RPMI7951 (cell line): Measurements from ENCODE around the gene ZNF274. TPM values are rescaled to one million over a fixed set of nuclear protein-coding genes. Genes with fewer than 3 reads are reported as not detected.
"Not testable (repeated sequence)": the region's sequence is repeated elsewhere in the genome, so short reads cannot be mapped to it uniquely, and the experiment has no call there.

ENCODE experiments used
- DNase-seq: peaks from one replicate; pipeline ENCODE4 v3.0.0-alpha.2; 2012; ENCODE audit warnings: low read depth
- total RNA-seq: library from RNA; depleted of rRNA; stranded (reverse); fragments of >200 nt; shearing (Covaris generic); gene quantifications from 2 replicates; pipeline ENCODE4 v1.2.3, GENCODE V29; 2014; rRNA removed

ZNF274 gene
- total RNA-seq, 1 experiment from 2014 or later, result 22.7 TPM

GRCh38 chr19:58212336-58213074 lies 29.6 kb downstream of the ZNF274 start:
- no peak for DNase-seq

DNA sequence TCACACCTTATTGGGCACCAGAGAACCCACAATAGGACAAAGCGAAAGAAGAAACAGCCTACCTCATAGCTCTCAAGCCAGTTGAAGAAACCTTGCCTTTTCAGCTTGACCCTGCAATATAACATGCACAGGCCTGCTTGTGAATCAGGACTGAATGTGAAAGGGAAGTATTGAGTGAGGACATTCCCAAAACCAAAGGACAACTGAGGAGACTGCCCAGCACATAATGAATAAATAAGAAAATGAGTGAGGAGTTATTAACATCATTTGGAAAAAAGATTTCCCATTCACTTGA lies 30.2 kb downstream of the ZNF274 start:
- no peak for DNase-seq

DNA sequence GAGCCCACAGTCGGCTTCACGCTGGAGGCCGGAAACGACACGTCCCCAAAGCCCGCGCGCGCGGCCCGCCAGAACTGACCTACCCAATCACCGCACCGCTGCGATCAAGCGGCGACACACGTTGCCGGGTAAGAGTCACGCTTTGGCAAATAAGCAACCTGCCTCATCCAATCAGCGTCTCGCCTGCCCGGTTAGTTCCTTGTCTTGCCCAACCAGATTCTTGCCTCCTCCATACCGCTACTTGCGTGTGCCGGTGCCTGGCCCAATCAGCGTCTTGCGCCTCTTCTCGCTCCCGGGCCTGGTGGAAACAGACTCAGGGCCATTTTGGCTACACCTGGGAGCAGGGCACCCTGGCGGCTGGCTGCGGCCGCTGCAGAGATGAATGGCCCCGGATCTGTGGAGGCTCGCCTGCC lies 34.2 kb downstream of the ZNF274 start:
- no peak for DNase-seq

GRCh38 chr19:58217607-58218391 lies 34.9 kb downstream of the ZNF274 start:
- no peak for DNase-seq

- DNase-seq, result peak; percentile 42
Measured at GRCh38 chr19:58218899-58219298, 36.0 kb downstream of the ZNF274 start.

- DNase-seq, result no peak
Measured at GRCh38 chr19:58227964-58228584, 45.2 kb downstream of the ZNF274 start.

- peak; percentile 83 for DNase-seq
Measured at GRCh38 chr19:58228585-58229254, 45.9 kb downstream of the ZNF274 start, which contains the start of gene ZNF544. Gene ZNF544 (plus strand): TSS chr19:58228914. CDS start chr19:58244024, 15,110 bp downstream.

GRCh38 chr19:58229255-58229639 lies 46.4 kb downstream of the ZNF274 start:
- peak; percentile 40 for DNase-seq

DNA sequence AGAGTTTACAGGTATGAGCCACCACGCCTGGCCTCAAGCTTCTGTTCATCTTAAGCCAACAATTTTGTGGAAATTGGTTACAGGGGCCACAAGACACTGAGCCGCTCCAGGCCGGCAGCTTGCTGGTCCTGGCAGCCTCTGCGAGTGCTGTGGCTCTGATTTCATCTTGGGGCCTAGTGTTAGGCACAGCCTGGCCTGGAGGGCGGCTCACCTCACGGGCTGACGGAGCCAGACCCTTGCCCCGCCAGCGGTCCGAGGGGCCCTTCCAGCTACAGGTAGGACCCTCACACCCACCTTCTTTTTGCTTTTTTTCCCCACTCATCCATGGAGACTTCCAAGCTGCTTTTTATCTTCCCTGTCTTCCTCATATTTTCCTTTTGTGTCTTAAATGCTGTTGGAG lies 54.5 kb downstream of the ZNF274 start:
- no peak for DNase-seq

- no peak for DNase-seq
Measured at GRCh38 chr19:58243351-58243750, 60.5 kb downstream of the ZNF274 start.

DNA sequence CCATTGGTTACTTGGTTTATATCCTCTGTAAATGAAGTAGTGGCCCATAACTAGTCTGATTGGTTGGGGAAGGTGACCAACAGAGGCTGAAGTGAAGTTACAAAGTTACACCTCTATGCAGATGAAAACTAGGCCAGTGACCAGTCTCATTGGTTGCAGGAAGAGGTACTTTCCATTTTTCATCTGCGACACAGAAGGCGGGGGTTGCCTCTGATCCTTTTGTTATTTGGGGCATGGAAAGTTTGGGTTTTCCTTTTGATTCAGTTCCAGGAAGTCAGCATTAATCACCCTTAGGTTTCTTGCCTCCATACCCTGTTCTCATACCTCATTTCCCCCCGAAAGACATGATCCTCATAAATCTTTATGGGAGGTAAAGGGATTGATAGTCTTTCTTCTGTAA lies 66.0 kb downstream of the ZNF274 start:
- no peak for DNase-seq

DNA sequence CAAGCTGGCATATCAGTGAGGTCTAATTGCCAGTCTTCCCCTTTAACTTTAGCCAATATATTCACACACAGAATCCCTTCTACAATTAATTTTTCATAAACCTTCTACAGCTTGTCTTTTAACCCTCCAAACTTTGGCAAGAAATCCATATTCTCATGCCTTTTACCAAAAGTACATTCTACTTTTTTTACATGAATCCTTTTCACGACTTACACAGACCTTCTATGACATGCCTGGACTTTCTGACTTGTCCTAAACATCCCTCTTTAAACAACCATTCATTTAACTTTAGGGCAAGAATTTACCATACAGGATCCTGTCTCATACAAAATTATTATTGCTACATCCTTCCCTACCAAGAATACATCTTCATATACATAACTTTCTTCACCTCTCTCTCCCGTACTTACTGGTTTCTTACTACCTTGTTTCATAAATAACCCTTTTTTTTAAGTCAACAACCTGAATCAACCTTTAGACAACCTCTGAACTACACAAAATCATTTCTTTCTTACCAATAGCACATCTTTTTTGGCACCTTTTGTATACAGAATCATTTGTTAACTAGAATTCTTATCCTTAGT lies 69.3 kb downstream of the ZNF274 start:
- peak; percentile 44 for DNase-seq

DNA sequence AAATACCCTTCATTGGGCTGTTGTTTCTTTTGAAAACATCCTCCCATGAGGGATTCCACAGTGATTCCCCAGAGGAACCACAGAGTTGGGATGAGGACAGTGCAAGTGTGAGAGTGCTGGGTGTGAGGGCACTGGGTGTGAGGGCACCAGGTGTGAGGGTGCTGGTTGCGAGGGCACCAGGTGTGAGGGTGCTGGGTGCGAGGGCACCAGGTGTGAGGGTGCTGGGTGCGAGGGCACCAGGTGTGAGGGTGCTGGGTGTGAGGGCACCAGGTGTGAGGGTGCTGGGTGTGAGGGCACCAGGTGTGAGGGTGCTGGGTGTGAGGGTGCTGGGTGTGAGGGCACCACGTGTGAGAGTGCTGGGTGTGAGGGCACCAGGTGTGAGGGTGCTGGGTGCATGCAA lies 75.4 kb downstream of the ZNF274 start:
- not testable (repeated sequence) for DNase-seq

DNA sequence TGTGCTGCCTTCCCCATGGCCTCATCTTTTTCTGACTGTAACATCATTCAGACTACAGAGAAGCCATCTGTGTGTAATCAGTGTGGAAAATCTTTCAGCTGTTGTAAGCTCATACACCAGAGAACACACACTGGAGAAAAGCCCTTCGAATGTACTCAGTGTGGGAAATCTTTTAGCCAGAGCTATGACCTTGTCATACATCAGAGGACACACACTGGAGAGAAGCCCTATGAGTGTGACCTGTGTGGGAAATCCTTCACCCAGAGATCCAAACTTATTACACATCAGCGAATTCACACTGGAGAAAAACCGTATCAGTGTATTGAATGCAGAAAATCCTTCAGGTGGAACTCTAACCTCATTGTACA lies 78.7 kb downstream of the ZNF274 start:
- DNase-seq, result no peak

DNA sequence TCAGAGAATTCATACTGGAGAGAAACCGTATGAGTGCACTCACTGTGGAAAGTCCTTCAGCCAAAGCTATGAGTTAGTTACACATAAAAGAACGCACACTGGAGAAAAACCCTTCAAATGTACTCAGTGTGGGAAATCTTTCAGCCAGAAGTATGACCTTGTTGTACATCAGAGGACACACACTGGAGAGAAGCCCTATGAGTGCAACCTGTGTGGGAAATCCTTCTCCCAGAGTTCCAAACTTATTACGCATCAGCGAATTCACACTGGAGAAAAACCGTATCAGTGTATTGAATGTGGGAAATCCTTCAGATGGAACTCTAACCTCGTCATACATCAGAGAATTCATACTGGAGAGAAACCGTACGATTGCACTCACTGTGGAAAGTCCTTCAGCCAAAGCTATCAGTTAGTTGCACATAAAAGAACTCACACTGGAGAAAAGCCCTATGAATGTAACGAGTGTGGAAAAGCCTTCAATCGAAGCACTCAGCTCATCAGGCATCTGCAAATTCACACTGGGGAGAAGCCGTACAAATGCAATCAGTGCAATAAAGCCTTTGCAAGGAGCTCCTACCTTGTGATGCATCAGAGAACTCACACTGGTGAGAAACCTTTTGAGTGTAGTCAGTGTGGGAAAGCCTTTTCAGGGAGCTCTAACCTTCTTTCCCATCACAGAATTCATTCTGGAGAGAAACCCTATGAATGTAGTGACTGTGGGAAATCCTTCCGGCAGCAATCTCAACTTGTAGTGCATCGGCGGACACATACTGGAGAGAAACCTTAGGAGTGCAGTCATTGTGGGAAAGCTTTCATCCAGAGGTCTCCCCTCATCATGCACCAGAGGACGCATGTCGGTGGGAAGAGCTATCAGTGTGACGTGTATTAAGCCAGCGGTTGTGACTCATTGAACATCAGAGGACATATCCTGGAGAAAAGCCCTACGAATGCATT lies 79.4 kb downstream of the ZNF274 start:
- peak; percentile 32 for DNase-seq

- DNase-seq, result no peak
Measured at GRCh38 chr19:58262922-58263296, 80.0 kb downstream of the ZNF274 start.

Other genes with a start within 250 kb of the ZNF274 start
- gene ZNF418, start 247.7 kb upstream of the ZNF274 start, total RNA-seq, result 2.1 and 3.1 TPM in 2 replicates
- 2.7 and 4.6 TPM in 2 replicates for gene ZNF256, start 235.4 kb upstream of the ZNF274 start, total RNA-seq
- not detected in 2 replicates for gene C19orf18, start 208.5 kb upstream of the ZNF274 start, total RNA-seq
- 6.4 and 8.6 TPM in 2 replicates for gene ZNF606, start 180.2 kb upstream of the ZNF274 start, total RNA-seq
- gene ZSCAN1, start 149.0 kb upstream of the ZNF274 start, total RNA-seq, result not detected in 2 replicates
- gene ZNF135, start 123.8 kb upstream of the ZNF274 start, total RNA-seq, result 0.72 and 0.88 TPM in 2 replicates
- 1.8 and 3.0 TPM in 2 replicates for gene ZSCAN18, start 84.8 kb upstream of the ZNF274 start, total RNA-seq
- 6.8 and 9.4 TPM in 2 replicates for gene ZNF329, start 32.3 kb upstream of the ZNF274 start, total RNA-seq
- 43.9 and 57.0 TPM in 2 replicates for gene ZNF544, start 45.9 kb downstream of the ZNF274 start, total RNA-seq
- gene ZNF8, start 95.9 kb downstream of the ZNF274 start, total RNA-seq, result 4.3 and 4.8 TPM in 2 replicates
- gene ERVK3-1, start 122.3 kb downstream of the ZNF274 start, total RNA-seq, result 68.7 and 76.6 TPM in 2 replicates
- 2.9 and 4.1 TPM in 2 replicates for gene ZSCAN22, start 143.9 kb downstream of the ZNF274 start, total RNA-seq
- 64.4 and 111 TPM in 2 replicates for gene A1BG, start 170.4 kb downstream of the ZNF274 start, total RNA-seq
- gene ZNF497, start 179.7 kb downstream of the ZNF274 start, total RNA-seq, result 0.12 and 0.29 TPM in 2 replicates
- gene ZNF837, start 198.0 kb downstream of the ZNF274 start, total RNA-seq, result 1.1 and 1.8 TPM in 2 replicates
- 2,560 and 2,715 TPM in 2 replicates for gene RPS5, start 204.2 kb downstream of the ZNF274 start, total RNA-seq
- not detected in 2 replicates for gene RNF225, start 212.6 kb downstream of the ZNF274 start, total RNA-seq
- gene ZNF584, start 225.6 kb downstream of the ZNF274 start, total RNA-seq, result 16.3 and 17.2 TPM in 2 replicates